Measurements from ENCODE around the gene PUM1. TPM values are rescaled to one million over a fixed set of nuclear protein-coding genes. Genes with fewer than 3 reads are reported as not detected.
"Not testable (repeated sequence)": the region's sequence is repeated elsewhere in the genome, so short reads cannot be mapped to it uniquely, and the experiment has no call there.

PUM1 gene
- total RNA-seq, 1 donor from 2014 or later: 188 TPM

GRCh38 chr1:31055501-31055900, 10.0 kb downstream of the PUM1 start:
- no peaks in the 10 kb centered on the region for H3K36me3 Mint-ChIP-seq (ENCODE audit: unreplicated experiment)
- H3K4me1 Mint-ChIP-seq (ENCODE audit: low read depth, unreplicated experiment): peaks cover 18% of the 10 kb centered on the region
- peaks cover 5% of the 10 kb centered on the region for H3K9me3 Mint-ChIP-seq (ENCODE audit: unreplicated experiment)
- H3K27ac Mint-ChIP-seq (ENCODE audit: unreplicated experiment): peak overlapping the region; percentile 44
- H3K4me3 Mint-ChIP-seq (ENCODE audit: unreplicated experiment): no peak overlapping the region
- H3K27me3 Mint-ChIP-seq (ENCODE audit: unreplicated experiment): peaks cover 4% of the 10 kb centered on the region
- no peak for TF ChIP-seq CTCF (IDR thresholded peaks at IDR 0.05; ENCODE audit: partially characterized antibody, unreplicated experiment)
- no peak for DNase-seq

- no peak for TF ChIP-seq CTCF (IDR thresholded peaks at IDR 0.05; ENCODE audit: partially characterized antibody, unreplicated experiment)
- Mint-ChIP-seq H3K27ac (ENCODE audit: unreplicated experiment) (no peak overlapping the region), H3K9me3 (ENCODE audit: unreplicated experiment) (peaks cover 5% of the 10 kb centered on the region), H3K27me3 (ENCODE audit: unreplicated experiment) (peaks cover 4% of the 10 kb centered on the region), H3K4me1 (ENCODE audit: low read depth, unreplicated experiment) (peaks cover 16% of the 10 kb centered on the region), H3K4me3 (ENCODE audit: unreplicated experiment) (peak overlapping the region; percentile 1), H3K36me3 (ENCODE audit: unreplicated experiment) (no peaks in the 10 kb centered on the region)
- no peak for DNase-seq
These were observed 10.5 kb downstream of the PUM1 start for GRCh38 chr1:31054958-31055481.

GRCh38 chr1:31054349-31054748, 11.2 kb downstream of the PUM1 start:
- H3K27ac Mint-ChIP-seq (ENCODE audit: unreplicated experiment): no peak overlapping the region
- no peak for TF ChIP-seq CTCF (IDR thresholded peaks at IDR 0.05; ENCODE audit: partially characterized antibody, unreplicated experiment)
- H3K36me3 Mint-ChIP-seq (ENCODE audit: unreplicated experiment): no peaks in the 10 kb centered on the region
- H3K4me1 Mint-ChIP-seq (ENCODE audit: low read depth, unreplicated experiment): peaks cover 16% of the 10 kb centered on the region
- H3K4me3 Mint-ChIP-seq (ENCODE audit: unreplicated experiment): no peak overlapping the region
- peaks cover 4% of the 10 kb centered on the region for H3K27me3 Mint-ChIP-seq (ENCODE audit: unreplicated experiment)
- H3K9me3 Mint-ChIP-seq (ENCODE audit: unreplicated experiment): peaks cover 5% of the 10 kb centered on the region
- DNase-seq: no peak

- not testable (repeated sequence) for H3K36me3 Mint-ChIP-seq (ENCODE audit: unreplicated experiment); DNase-seq; H3K27me3 Mint-ChIP-seq (ENCODE audit: unreplicated experiment); H3K9me3 Mint-ChIP-seq (ENCODE audit: unreplicated experiment); H3K27ac Mint-ChIP-seq (ENCODE audit: unreplicated experiment); H3K4me3 Mint-ChIP-seq (ENCODE audit: unreplicated experiment)
- peaks cover 13% of the 10 kb centered on the region for H3K4me1 Mint-ChIP-seq (ENCODE audit: low read depth, unreplicated experiment)
These were observed 12.9 kb downstream of the PUM1 start for GRCh38 chr1:31052613-31053012.

GRCh38 chr1:31051611-31052010, 13.9 kb downstream of the PUM1 start:
- no peaks in the 10 kb centered on the region for H3K36me3 Mint-ChIP-seq (ENCODE audit: unreplicated experiment)

GRCh38 chr1:31047507-31047906, 18.0 kb downstream of the PUM1 start:
- not testable (repeated sequence) for H3K4me3 Mint-ChIP-seq (ENCODE audit: unreplicated experiment); H3K9me3 Mint-ChIP-seq (ENCODE audit: unreplicated experiment); H3K27ac Mint-ChIP-seq (ENCODE audit: unreplicated experiment); DNase-seq; H3K27me3 Mint-ChIP-seq (ENCODE audit: unreplicated experiment); H3K36me3 Mint-ChIP-seq (ENCODE audit: unreplicated experiment); H3K4me1 Mint-ChIP-seq (ENCODE audit: low read depth, unreplicated experiment)

More at GRCh38 chr1:31051611-31052010, 13.9 kb downstream of the PUM1 start:
- Mint-ChIP-seq H3K4me3 (ENCODE audit: unreplicated experiment) (no peak overlapping the region), H3K27me3 (ENCODE audit: unreplicated experiment) (peaks cover 4% of the 10 kb centered on the region), H3K27ac (ENCODE audit: unreplicated experiment) (no peak overlapping the region), H3K9me3 (ENCODE audit: unreplicated experiment) (peaks cover 3% of the 10 kb centered on the region), H3K4me1 (ENCODE audit: low read depth, unreplicated experiment) (peaks cover 15% of the 10 kb centered on the region)
- TF ChIP-seq CTCF (IDR thresholded peaks at IDR 0.05; ENCODE audit: partially characterized antibody, unreplicated experiment): no peak
- DNase-seq: no peak
